HepG2 (cell line): ENCODE results near the gene CCT7. TPM values are rescaled to one million over a fixed set of nuclear protein-coding genes. Genes with fewer than 3 reads are reported as not detected.

Experiments
- CCAR2 ChIP-seq: fragments of 200-400 bp; formaldehyde crosslinking; optimal IDR thresholded peaks from 2 replicates; pipeline ENCODE3; 2018; ENCODE audit warnings: low read depth, mild to moderate bottlenecking, low read length, moderate library complexity
- EP300 ChIP-seq, 3 experiments: sonication (generic) in 1 of 3; formaldehyde crosslinking in 1 of 3; IDR thresholded peaks; 2 replicates each; pipeline versions ENCODE4 v1.5.1 to v1.6.1; 2011 to 2020; ENCODE audit warnings: low read depth in 2 of 3, low read length in 2 of 3, borderline replicate concordance in 1 of 3, improper control_type of control experiment in 1 of 3, mild to moderate bottlenecking in 1 of 3, missing genetic modification reagents in 1 of 3, moderate library complexity in 1 of 3
- ETV5 ChIP-seq: IDR thresholded peaks from 2 replicates; pipeline ENCODE4 v1.6.1; 2018; ENCODE audit warnings: missing biosample characterization, missing genetic modification reagents, inconsistent platforms, borderline replicate concordance
- GATAD2A ChIP-seq: IDR thresholded peaks from 2 replicates; pipeline ENCODE4 v1.6.1; 2016
- HDAC2 ChIP-seq: sonication (generic); formaldehyde crosslinking; IDR thresholded peaks from 2 replicates; pipeline ENCODE4 v1.4.0; 2020; ENCODE audit warnings: missing genetic modification reagents
- IRX3 ChIP-seq: sonication (generic); formaldehyde crosslinking; IDR thresholded peaks from 2 replicates; pipeline ENCODE4 v1.8.1; 2023; ENCODE audit warnings: mild to moderate bottlenecking, low read depth, missing genetic modification reagents, borderline replicate concordance
- KDM3A ChIP-seq: IDR thresholded peaks from 2 replicates; pipeline ENCODE4 v1.6.1; 2018; ENCODE audit warnings: low read depth, missing compliant biosample characterization
- MIXL1 ChIP-seq: IDR thresholded peaks from 2 replicates; pipeline ENCODE4 v1.6.1; 2016
- NFIC ChIP-seq: IDR thresholded peaks from 2 replicates; pipeline ENCODE4 v1.6.1; 2012; ENCODE audit warnings: mild to moderate bottlenecking, low read length, inconsistent platforms
- PHF5A ChIP-seq: IDR thresholded peaks from one replicate; pipeline ENCODE4 v1.6.1; 2018; ENCODE audit warnings: low read depth, missing genetic modification reagents; ENCODE audit not compliant: unreplicated experiment
- SETDB1 ChIP-seq: sonication (generic); formaldehyde crosslinking; IDR thresholded peaks from 2 replicates; pipeline ENCODE4 v1.5.1; 2020; ENCODE audit warnings: missing genetic modification reagents, mild to moderate bottlenecking, borderline replicate concordance
- SOX13 ChIP-seq, 3 experiments: fragments of 450-650 bp in 1 of 3; sonication (generic) in 1 of 3; formaldehyde crosslinking in 1 of 3; IDR thresholded peaks in 2 of 3; conservative IDR thresholded peaks in 1 of 3; 2 replicates each; pipeline versions ENCODE4 v1.5.0 to v1.6.1; 2016 to 2020; ENCODE audit warnings: antibody characterized with exemption in 1 of 3, mild to moderate bottlenecking in 1 of 3, missing compliant biosample characterization in 1 of 3, missing genetic modification reagents in 1 of 3, moderate library complexity in 1 of 3
- TMF1 ChIP-seq: sonication (generic); formaldehyde crosslinking; IDR thresholded peaks from 2 replicates; pipeline ENCODE4 v1.8.1; 2022; ENCODE audit warnings: low read depth, missing genetic modification reagents
- TRAFD1 ChIP-seq: sonication (generic); formaldehyde crosslinking; IDR thresholded peaks from 2 replicates; pipeline ENCODE4 v1.5.1; 2020; ENCODE audit warnings: missing genetic modification reagents, mild to moderate bottlenecking, borderline replicate concordance
- TRIM24 ChIP-seq: sonication (generic); formaldehyde crosslinking; IDR thresholded peaks from 2 replicates; pipeline ENCODE4 v1.8.0; 2022; ENCODE audit warnings: mild to moderate bottlenecking, missing genetic modification reagents
- U2AF2 ChIP-seq: fragments of 200-400 bp; formaldehyde crosslinking; IDR thresholded peaks from 2 replicates; pipeline ENCODE4 v1.6.1; 2017; ENCODE audit warnings: low read depth, mild to moderate bottlenecking, low read length
- XBP1 ChIP-seq: sonication (generic); formaldehyde crosslinking; IDR thresholded peaks from 2 replicates; pipeline ENCODE4 v1.5.0; 2020; ENCODE audit warnings: missing genetic modification reagents
- ZBTB43 ChIP-seq: sonication (generic); formaldehyde crosslinking; conservative IDR thresholded peaks from 2 replicates; pipeline ENCODE4 v1.4.0; 2020; ENCODE audit warnings: missing genetic modification reagents
- ZFP82 ChIP-seq: sonication (generic); formaldehyde crosslinking; IDR thresholded peaks from 2 replicates; pipeline ENCODE4 v1.5.1; 2020; ENCODE audit warnings: mild to moderate bottlenecking, missing genetic modification reagents, borderline replicate concordance
- ZNF121 ChIP-seq: sonication (generic); formaldehyde crosslinking; IDR thresholded peaks from 2 replicates; pipeline ENCODE4 v1.5.0; 2020; ENCODE audit warnings: mild to moderate bottlenecking, missing genetic modification reagents
- ZNF260 ChIP-seq: sonication (generic); formaldehyde crosslinking; IDR thresholded peaks from 2 replicates; pipeline ENCODE4 v1.4.0; 2020; ENCODE audit warnings: missing genetic modification reagents, low read depth, mild to moderate bottlenecking, borderline replicate concordance
- ZNF292 ChIP-seq: sonication (generic); formaldehyde crosslinking; IDR thresholded peaks from 2 replicates; pipeline ENCODE4 v1.8.1; 2022; ENCODE audit warnings: mild to moderate bottlenecking, low read depth, missing genetic modification reagents, borderline replicate concordance
- ZNF317 ChIP-seq: sonication (generic); formaldehyde crosslinking; IDR thresholded peaks from 2 replicates; pipeline ENCODE4 v1.5.0; 2020; ENCODE audit warnings: mild to moderate bottlenecking, missing genetic modification reagents
- ZNF546 ChIP-seq: sonication (generic); formaldehyde crosslinking; conservative IDR thresholded peaks from 2 replicates; pipeline ENCODE4 v1.8.1; 2023; ENCODE audit warnings: mild to moderate bottlenecking, missing genetic modification reagents
- ZNF780A ChIP-seq: sonication (generic); formaldehyde crosslinking; IDR thresholded peaks from 2 replicates; pipeline ENCODE4 v1.8.0; 2022; ENCODE audit warnings: mild to moderate bottlenecking, missing genetic modification reagents, moderate library complexity
- ZNF891 ChIP-seq: sonication (generic); formaldehyde crosslinking; IDR thresholded peaks from 2 replicates; pipeline ENCODE4 v1.5.0; 2020; ENCODE audit warnings: mild to moderate bottlenecking, missing genetic modification reagents
- ZSCAN29 ChIP-seq: sonication (generic); formaldehyde crosslinking; conservative IDR thresholded peaks from 2 replicates; pipeline ENCODE4 v1.4.0; 2020; ENCODE audit warnings: mild to moderate bottlenecking, missing genetic modification reagents
- ZSCAN30 ChIP-seq: sonication (generic); formaldehyde crosslinking; IDR thresholded peaks from 2 replicates; pipeline ENCODE4 v1.5.0; 2020; ENCODE audit warnings: mild to moderate bottlenecking, missing genetic modification reagents
- polyA plus RNA-seq, 8 experiments: library from polyadenylated mRNA; depleted of rRNA in 3 of 8; stranded (reverse) in 7 of 8; unstranded in 1 of 8; fragments of >200 nt; fragmentation: Illumina TruSeq in 4 of 8; extraction: Trizol in 4 of 8; gene quantifications; 2 replicates each; pipeline versions ENCODE4 v1.2.1 to v1.2.3, GENCODE V29; 2011 to 2016; ENCODE audit warnings: low read depth in 4 of 8, missing spikeins in 1 of 8, mixed read lengths in 1 of 8; ENCODE audit not compliant: insufficient read depth in 1 of 8
- total RNA-seq, 5 experiments: library from RNA; depleted of rRNA; stranded (reverse); fragments of >200 nt; fragmentation: Illumina TruSeq; extraction: Trizol; gene quantifications; 2 replicates each; pipeline ENCODE4 v1.2.3, GENCODE V29; 2016; ENCODE audit warnings: low read depth in 1 of 5

The CCT7 gene
- total and polyA plus RNA-seq, 2 of the 13 experiments (the other 11 are each of a cell fraction or from before 2014, with no cell fraction given): 347 to 517 TPM

GRCh38 chr2:73233154-73233931, 765 bp upstream of the CCT7 start, which contains the start of gene PRADC1 (continued):
- peak; percentile 48 for TF ChIP-seq PHF5A (CRISPR knock-in tag)
- TF ChIP-seq MIXL1 (CRISPR knock-in tag): no peak
- TF ChIP-seq ZNF121: no peak
- TF ChIP-seq ZNF891 (CRISPR knock-in tag): peak; percentile 63; the same call in 1 of the 2 replicates
- TF ChIP-seq NFIC: no peak
- no peak; the same call in 1 of the 2 replicates for TF ChIP-seq ZBTB43
- TF ChIP-seq ZFP82 (CRISPR knock-in tag): no peak
- peak; percentile 37; the same call in 1 of the 2 replicates for TF ChIP-seq TMF1 (CRISPR knock-in tag)
- TF ChIP-seq ZSCAN30: no peak
- TF ChIP-seq TRAFD1 (CRISPR knock-in tag): no peak
- TF ChIP-seq U2AF2: no peak
- 0 out of 2 replicates have a peak, but pooled peaks have one; percentile 54 for TF ChIP-seq ZSCAN29 (CRISPR knock-in tag)
- TF ChIP-seq CCAR2: no peak
- TF ChIP-seq EP300 (IDR thresholded peaks at IDR 0.05; ENCODE audit: low read depth in 2 of 2, low read length in 2 of 2): peak in 1 of 2 experiments; percentile 42; a peak in 1 of 4 replicates
- TF ChIP-seq EP300 (CRISPR knock-in tag; IDR thresholded peaks at IDR 0.05; ENCODE audit: borderline replicate concordance): peak; percentile 63
- no peak for TF ChIP-seq ZNF546 (CRISPR knock-in tag)
- TF ChIP-seq GATAD2A: peak; percentile 72
- no peak; the same call in 1 of the 2 replicates for TF ChIP-seq SETDB1 (CRISPR knock-in tag)
- TF ChIP-seq TRIM24 (CRISPR knock-in tag): no peak
- TF ChIP-seq ZNF317 (CRISPR knock-in tag): peak; percentile 80; the same call in 1 of the 2 replicates
- no peak for TF ChIP-seq XBP1 (CRISPR knock-in tag)
- peak; percentile 49 for TF ChIP-seq ETV5
- TF ChIP-seq ZNF780A (CRISPR knock-in tag): peak; percentile 55; the same call in 1 of the 2 replicates
- no peak for TF ChIP-seq ZNF292 (CRISPR knock-in tag)
- no peak for TF ChIP-seq IRX3 (CRISPR knock-in tag)
- peak; percentile 78; the same call in 1 of the 2 replicates for TF ChIP-seq HDAC2 (CRISPR knock-in tag)
- no peak for TF ChIP-seq ZNF260
- no peak for TF ChIP-seq SOX13 (IDR thresholded peaks at IDR 0.05)
- peak in 1 of 2 experiments; percentile 42; a peak in 2 of 4 replicates for TF ChIP-seq SOX13 (CRISPR knock-in tag; conservative IDR thresholded peaks at IDR 0.05 in 1 of 2, IDR thresholded peaks at IDR 0.05 in 1 of 2)
- TF ChIP-seq KDM3A (CRISPR knock-in tag): no peak
